WTC11 (cell line): ENCODE measurements around the gene ZNF212. TPM values are rescaled to one million over a fixed set of nuclear protein-coding genes. Genes with fewer than 3 reads are reported as not detected.

Experiments used
- ATAC-seq: fragments of 200-7000 bp; cut with Tn5 transposase; 2 replicates; pipeline ENCODE4 v1.10.0; 2021; ENCODE audit warnings: mild to moderate bottlenecking, moderate library complexity
- CTCF ChIA-PET: fragments of 300-600 bp; sonication (Branson Sonifier 250); formaldehyde crosslinking; loops from one replicate; lab custom pipeline; 2021; ENCODE audit warnings: antibody characterized with exemption; lab: Charles Lee
- POLR2A ChIA-PET: fragments of 350-600 bp; sonication (Branson Sonifier 250); formaldehyde crosslinking; loops from one replicate; lab custom pipeline; 2021; ENCODE audit warnings: antibody characterized with exemption; lab: Charles Lee
- DNase-seq: peaks from one replicate; pipeline ENCODE4 v3.0.0; 2021; ENCODE audit warnings: low spot score
- H3K27ac Mint-ChIP-seq: 2 replicates; pipeline ENCODE4 v1.8.0; 2021; ENCODE audit warnings: mixed read lengths
- H3K27me3 Mint-ChIP-seq: 2 replicates; pipeline ENCODE4 v1.8.0; 2021; ENCODE audit warnings: low read depth, mild to moderate bottlenecking, moderate library complexity, mixed read lengths
- H3K36me3 Mint-ChIP-seq: 2 replicates; pipeline ENCODE4 v1.8.0; 2021; ENCODE audit warnings: mixed read lengths
- H3K4me1 Mint-ChIP-seq: 2 replicates; pipeline ENCODE4 v1.8.0; 2022; ENCODE audit warnings: mixed read lengths
- H3K4me3 Mint-ChIP-seq: 2 replicates; pipeline ENCODE4 v1.8.0; 2021; ENCODE audit warnings: mild to moderate bottlenecking, moderate library complexity, mixed read lengths
- H3K9me3 Mint-ChIP-seq: 2 replicates; pipeline ENCODE4 v1.8.0; 2021; ENCODE audit warnings: mixed read lengths
- FOXP4 ChIP-seq: sonication (generic); formaldehyde crosslinking; IDR thresholded peaks from 2 replicates; pipeline ENCODE4 v1.8.0; 2022; ENCODE audit warnings: mild to moderate bottlenecking, missing genetic modification reagents
- GABPB1 ChIP-seq: sonication (generic); formaldehyde crosslinking; IDR thresholded peaks from 2 replicates; pipeline ENCODE4 v1.8.1; 2023; ENCODE audit warnings: mild to moderate bottlenecking, missing genetic modification reagents
- JUN ChIP-seq: sonication (generic); formaldehyde crosslinking; IDR thresholded peaks from 2 replicates; pipeline ENCODE4 v1.8.0; 2023; ENCODE audit warnings: mild to moderate bottlenecking, missing genetic modification reagents
- NR1H2 ChIP-seq: sonication (generic); formaldehyde crosslinking; IDR thresholded peaks from 2 replicates; pipeline ENCODE4 v1.9.0; 2021; ENCODE audit warnings: mild to moderate bottlenecking, moderate library complexity, missing genetic modification reagents
- NR3C1 ChIP-seq: sonication (generic); formaldehyde crosslinking; conservative IDR thresholded peaks from 2 replicates; pipeline ENCODE4 v1.8.1; 2023; ENCODE audit warnings: low read depth, mild to moderate bottlenecking, missing genetic modification reagents
- SMAD3 ChIP-seq: sonication (generic); formaldehyde crosslinking; IDR thresholded peaks from 2 replicates; pipeline ENCODE4 v1.8.0; 2022; ENCODE audit warnings: missing genetic modification reagents, mild to moderate bottlenecking, borderline replicate concordance
- TCF7 ChIP-seq: sonication (generic); formaldehyde crosslinking; IDR thresholded peaks from 2 replicates; pipeline ENCODE4 v1.8.0; 2022; ENCODE audit warnings: mild to moderate bottlenecking, low read depth, missing genetic modification reagents, moderate library complexity
- ZBTB21 ChIP-seq: sonication (generic); formaldehyde crosslinking; IDR thresholded peaks from 2 replicates; pipeline ENCODE4 v1.8.1; 2023; ENCODE audit warnings: mild to moderate bottlenecking, missing genetic modification reagents, borderline replicate concordance
- ZNF232 ChIP-seq: sonication (generic); formaldehyde crosslinking; IDR thresholded peaks from 2 replicates; pipeline ENCODE4 v1.8.0; 2022; ENCODE audit warnings: mild to moderate bottlenecking, missing genetic modification reagents
- ZNF396 ChIP-seq: fragments of 250-450 bp; sonication (Bioruptor Pico); IDR thresholded peaks from 2 replicates; pipeline ENCODE4 v1.8.0; 2021; ENCODE audit warnings: mild to moderate bottlenecking, moderate library complexity, borderline replicate concordance
- ZNF423 ChIP-seq: fragments of 250-450 bp; sonication (Bioruptor Pico); IDR thresholded peaks from 2 replicates; pipeline ENCODE4 v2.1.2; 2022; ENCODE audit warnings: mild to moderate bottlenecking, moderate library complexity
- ZNF425 ChIP-seq: fragments of 250-450 bp; sonication (Bioruptor Pico); conservative IDR thresholded peaks from 2 replicates; pipeline ENCODE4 v1.9.0; 2021; ENCODE audit warnings: mild to moderate bottlenecking
- ZNF532 ChIP-seq: fragments of 250-450 bp; sonication (Bioruptor Pico); IDR thresholded peaks from 2 replicates; pipeline ENCODE4 v1.9.0; 2021; ENCODE audit warnings: mild to moderate bottlenecking, borderline replicate concordance
- total RNA-seq: library from RNA; stranded (reverse); gene quantifications from 3 replicates; pipeline ENCODE4 v1.2.3, GENCODE V29; 2021
- TF ChIP-seq, protein P1 (sequence below): sonication (generic); formaldehyde crosslinking; IDR thresholded peaks from 2 replicates; pipeline ENCODE4 v1.8.1; 2023; ENCODE audit warnings: mild to moderate bottlenecking, missing genetic modification reagents, moderate library complexity
- TF ChIP-seq, protein P2 (sequence below): sonication (generic); formaldehyde crosslinking; IDR thresholded peaks from 2 replicates; pipeline ENCODE4 v1.8.1; 2023; ENCODE audit warnings: mild to moderate bottlenecking, missing genetic modification reagents, borderline replicate concordance
- TF ChIP-seq, protein P3 (sequence below): fragments of 250-450 bp; sonication (Bioruptor Pico); IDR thresholded peaks from 2 replicates; pipeline ENCODE4 v1.9.0; 2021; ENCODE audit warnings: mild to moderate bottlenecking
- TF ChIP-seq, protein P4 (sequence below): fragments of 250-450 bp; sonication (Bioruptor Pico); IDR thresholded peaks from 2 replicates; pipeline ENCODE4 v2.1.2; 2022; ENCODE audit warnings: mild to moderate bottlenecking, moderate library complexity

ZNF212 gene
- total RNA-seq, 1 experiment from 2014 or later = 23.0 TPM

GRCh38 chr7:149295481-149295850 lies 56.0 kb downstream of the ZNF212 start:
- ATAC-seq (no peak), DNase-seq (no peak)
- H3K4me3 Mint-ChIP-seq = no peak overlapping the region
- TF ChIP-seq, protein P1, sequence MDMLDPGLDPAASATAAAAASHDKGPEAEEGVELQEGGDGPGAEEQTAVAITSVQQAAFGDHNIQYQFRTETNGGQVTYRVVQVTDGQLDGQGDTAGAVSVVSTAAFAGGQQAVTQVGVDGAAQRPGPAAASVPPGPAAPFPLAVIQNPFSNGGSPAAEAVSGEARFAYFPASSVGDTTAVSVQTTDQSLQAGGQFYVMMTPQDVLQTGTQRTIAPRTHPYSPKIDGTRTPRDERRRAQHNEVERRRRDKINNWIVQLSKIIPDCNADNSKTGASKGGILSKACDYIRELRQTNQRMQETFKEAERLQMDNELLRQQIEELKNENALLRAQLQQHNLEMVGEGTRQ = no peak
- TF ChIP-seq, protein P2, sequence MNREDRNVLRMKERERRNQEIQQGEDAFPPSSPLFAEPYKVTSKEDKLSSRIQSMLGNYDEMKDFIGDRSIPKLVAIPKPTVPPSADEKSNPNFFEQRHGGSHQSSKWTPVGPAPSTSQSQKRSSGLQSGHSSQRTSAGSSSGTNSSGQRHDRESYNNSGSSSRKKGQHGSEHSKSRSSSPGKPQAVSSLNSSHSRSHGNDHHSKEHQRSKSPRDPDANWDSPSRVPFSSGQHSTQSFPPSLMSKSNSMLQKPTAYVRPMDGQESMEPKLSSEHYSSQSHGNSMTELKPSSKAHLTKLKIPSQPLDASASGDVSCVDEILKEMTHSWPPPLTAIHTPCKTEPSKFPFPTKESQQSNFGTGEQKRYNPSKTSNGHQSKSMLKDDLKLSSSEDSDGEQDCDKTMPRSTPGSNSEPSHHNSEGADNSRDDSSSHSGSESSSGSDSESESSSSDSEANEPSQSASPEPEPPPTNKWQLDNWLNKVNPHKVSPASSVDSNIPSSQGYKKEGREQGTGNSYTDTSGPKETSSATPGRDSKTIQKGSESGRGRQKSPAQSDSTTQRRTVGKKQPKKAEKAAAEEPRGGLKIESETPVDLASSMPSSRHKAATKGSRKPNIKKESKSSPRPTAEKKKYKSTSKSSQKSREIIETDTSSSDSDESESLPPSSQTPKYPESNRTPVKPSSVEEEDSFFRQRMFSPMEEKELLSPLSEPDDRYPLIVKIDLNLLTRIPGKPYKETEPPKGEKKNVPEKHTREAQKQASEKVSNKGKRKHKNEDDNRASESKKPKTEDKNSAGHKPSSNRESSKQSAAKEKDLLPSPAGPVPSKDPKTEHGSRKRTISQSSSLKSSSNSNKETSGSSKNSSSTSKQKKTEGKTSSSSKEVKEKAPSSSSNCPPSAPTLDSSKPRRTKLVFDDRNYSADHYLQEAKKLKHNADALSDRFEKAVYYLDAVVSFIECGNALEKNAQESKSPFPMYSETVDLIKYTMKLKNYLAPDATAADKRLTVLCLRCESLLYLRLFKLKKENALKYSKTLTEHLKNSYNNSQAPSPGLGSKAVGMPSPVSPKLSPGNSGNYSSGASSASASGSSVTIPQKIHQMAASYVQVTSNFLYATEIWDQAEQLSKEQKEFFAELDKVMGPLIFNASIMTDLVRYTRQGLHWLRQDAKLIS (CRISPR knock-in tag) = no peak
- no peak for TF ChIP-seq ZNF532 (CRISPR knock-in tag)
- no peak for TF ChIP-seq TCF7 (CRISPR knock-in tag)
- no peak for TF ChIP-seq ZNF425 (CRISPR knock-in tag)
- no peak for TF ChIP-seq NR3C1 (CRISPR knock-in tag)
- TF ChIP-seq, protein P3, sequence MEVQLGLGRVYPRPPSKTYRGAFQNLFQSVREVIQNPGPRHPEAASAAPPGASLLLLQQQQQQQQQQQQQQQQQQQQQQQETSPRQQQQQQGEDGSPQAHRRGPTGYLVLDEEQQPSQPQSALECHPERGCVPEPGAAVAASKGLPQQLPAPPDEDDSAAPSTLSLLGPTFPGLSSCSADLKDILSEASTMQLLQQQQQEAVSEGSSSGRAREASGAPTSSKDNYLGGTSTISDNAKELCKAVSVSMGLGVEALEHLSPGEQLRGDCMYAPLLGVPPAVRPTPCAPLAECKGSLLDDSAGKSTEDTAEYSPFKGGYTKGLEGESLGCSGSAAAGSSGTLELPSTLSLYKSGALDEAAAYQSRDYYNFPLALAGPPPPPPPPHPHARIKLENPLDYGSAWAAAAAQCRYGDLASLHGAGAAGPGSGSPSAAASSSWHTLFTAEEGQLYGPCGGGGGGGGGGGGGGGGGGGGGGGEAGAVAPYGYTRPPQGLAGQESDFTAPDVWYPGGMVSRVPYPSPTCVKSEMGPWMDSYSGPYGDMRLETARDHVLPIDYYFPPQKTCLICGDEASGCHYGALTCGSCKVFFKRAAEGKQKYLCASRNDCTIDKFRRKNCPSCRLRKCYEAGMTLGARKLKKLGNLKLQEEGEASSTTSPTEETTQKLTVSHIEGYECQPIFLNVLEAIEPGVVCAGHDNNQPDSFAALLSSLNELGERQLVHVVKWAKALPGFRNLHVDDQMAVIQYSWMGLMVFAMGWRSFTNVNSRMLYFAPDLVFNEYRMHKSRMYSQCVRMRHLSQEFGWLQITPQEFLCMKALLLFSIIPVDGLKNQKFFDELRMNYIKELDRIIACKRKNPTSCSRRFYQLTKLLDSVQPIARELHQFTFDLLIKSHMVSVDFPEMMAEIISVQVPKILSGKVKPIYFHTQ (CRISPR knock-in tag) = no peak
- TF ChIP-seq NR1H2 (CRISPR knock-in tag) = no peak
- H3K9me3 Mint-ChIP-seq = peaks cover 18% of the 10 kb centered on the region
- peaks cover 3% of the 10 kb centered on the region; the same call in 1 of the 2 replicates for H3K27me3 Mint-ChIP-seq
- POLR2A ChIA-PET = no interaction called here
- no peak overlapping the region for H3K27ac Mint-ChIP-seq
- no peaks in the 10 kb centered on the region for H3K4me1 Mint-ChIP-seq
- CTCF ChIA-PET = no interaction called here
- peaks cover 10% of the 10 kb centered on the region for H3K36me3 Mint-ChIP-seq

DNA sequence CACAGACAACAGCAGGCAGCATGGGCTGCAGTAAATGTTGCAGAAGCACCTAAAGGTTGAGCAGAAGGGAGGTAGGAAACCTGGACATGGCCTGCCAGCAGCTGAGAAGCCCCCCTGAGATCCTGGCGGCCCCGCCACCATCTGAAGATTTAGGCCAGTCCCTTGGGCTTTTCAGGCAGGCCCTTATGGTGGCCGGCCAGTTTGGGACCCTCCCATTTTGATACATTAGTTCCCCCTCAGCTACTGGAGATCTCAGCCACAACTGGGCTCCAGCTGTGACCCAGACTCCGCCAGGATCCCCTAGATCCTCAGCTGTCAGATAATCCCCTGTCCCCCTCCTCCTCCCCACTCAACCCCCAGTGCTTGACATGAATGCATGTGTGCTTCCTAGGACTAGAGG lies 56.9 kb downstream of the ZNF212 start:
- Mint-ChIP-seq H3K4me3 (no peak overlapping the region), H3K9me3 (peaks cover 24% of the 10 kb centered on the region), H3K4me1 (peaks cover 7% of the 10 kb centered on the region), H3K27me3 (peaks cover 5% of the 10 kb centered on the region; the same call in 1 of the 2 replicates), H3K36me3 (peaks cover 10% of the 10 kb centered on the region), H3K27ac (no peak overlapping the region)
- no peak for DNase-seq
- POLR2A ChIA-PET = no interaction called here
- ATAC-seq = no peak
- CTCF ChIA-PET = no interaction called here
- TF ChIP-seq ZNF232 (CRISPR knock-in tag) (no peak), JUN (CRISPR knock-in tag) (no peak), SMAD3 (CRISPR knock-in tag) (no peak), ZBTB21 (CRISPR knock-in tag) (no peak), GABPB1 (no peak), TCF7 (CRISPR knock-in tag) (no peak), ZNF396 (CRISPR knock-in tag) (no peak), NR3C1 (CRISPR knock-in tag) (no peak), FOXP4 (CRISPR knock-in tag) (no peak), ZNF423 (CRISPR knock-in tag) (no peak)
- TF ChIP-seq, protein P4, sequence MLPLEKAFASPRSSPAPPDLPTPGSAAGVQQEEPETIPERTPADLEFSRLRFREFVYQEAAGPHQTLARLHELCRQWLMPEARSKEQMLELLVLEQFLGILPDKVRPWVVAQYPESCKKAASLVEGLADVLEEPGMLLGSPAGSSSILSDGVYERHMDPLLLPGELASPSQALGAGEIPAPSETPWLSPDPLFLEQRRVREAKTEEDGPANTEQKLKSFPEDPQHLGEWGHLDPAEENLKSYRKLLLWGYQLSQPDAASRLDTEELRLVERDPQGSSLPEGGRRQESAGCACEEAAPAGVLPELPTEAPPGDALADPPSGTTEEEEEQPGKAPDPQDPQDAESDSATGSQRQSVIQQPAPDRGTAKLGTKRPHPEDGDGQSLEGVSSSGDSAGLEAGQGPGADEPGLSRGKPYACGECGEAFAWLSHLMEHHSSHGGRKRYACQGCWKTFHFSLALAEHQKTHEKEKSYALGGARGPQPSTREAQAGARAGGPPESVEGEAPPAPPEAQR (CRISPR knock-in tag) = no peak
